KG1 (cell line): ENCODE measurements around the gene TALDO1.

Source experiments
- DNase-seq: peaks from one replicate; lab custom pipeline; 2025; lab: John Stamatoyannopoulos, UW

TALDO1 gene

GRCh38 chr11:787084-787675 lies 39.9 kb downstream of the TALDO1 start:
- DNase-seq: no peak

GRCh38 chr11:788009-788640 lies 40.9 kb downstream of the TALDO1 start:
- no peak for DNase-seq

- no peak for DNase-seq
These were observed 42.0 kb downstream of the TALDO1 start for GRCh38 chr11:788953-789940.

GRCh38 chr11:789943-790342 lies 42.7 kb downstream of the TALDO1 start, which contains the start of gene CEND1:
CEND1 (minus strand) TSS chr11:790090; CDS start chr11:788576, 1,514 bp downstream.
- DNase-seq: no peak

GRCh38 chr11:790721-791564 lies 43.7 kb downstream of the TALDO1 start:
- no peak for DNase-seq

- no peak for DNase-seq
These were observed 44.6 kb downstream of the TALDO1 start for GRCh38 chr11:791658-792534.

- no peak for DNase-seq
These were observed 45.2 kb downstream of the TALDO1 start for GRCh38 chr11:792535-792821.

GRCh38 chr11:792873-793272 lies 45.6 kb downstream of the TALDO1 start:
- no peak for DNase-seq

- DNase-seq: no peak
These were observed 46.3 kb downstream of the TALDO1 start for GRCh38 chr11:793556-793955.

- no peak for DNase-seq
These were observed 46.9 kb downstream of the TALDO1 start for GRCh38 chr11:794013-794765.

- DNase-seq: no peak
These were observed 47.7 kb downstream of the TALDO1 start for GRCh38 chr11:794766-795633.

- peak; percentile 21 for DNase-seq
These were observed 48.6 kb downstream of the TALDO1 start for GRCh38 chr11:795634-796564.

GRCh38 chr11:796565-797295 lies 49.5 kb downstream of the TALDO1 start:
- no peak for DNase-seq

GRCh38 chr11:797296-798092 lies 50.2 kb downstream of the TALDO1 start:
- DNase-seq: peak; percentile 50

- DNase-seq: peak; percentile 73
These were observed 50.9 kb downstream of the TALDO1 start, which contains the start of gene SLC25A22 for GRCh38 chr11:798093-798713. SLC25A22 (minus strand) TSS chr11:798281; CDS start chr11:795006, 3,275 bp downstream.
